Loucy (cell line): ENCODE measurements around the gene SDK1.
"Not testable (repeated sequence)": the region's sequence is repeated elsewhere in the genome, so short reads cannot be mapped to it uniquely, and the experiment has no call there.

Experiments used
- H2AFZ ChIP-seq: fragments of 200-600 bp; sonication (generic); 2 replicates; pipeline ENCODE4 v1.6.0; 2016; ENCODE audit warnings: antibody characterized with exemption, mild to moderate bottlenecking, low read length, moderate library complexity
- H3F3A ChIP-seq: fragments of 200-600 bp; 2 replicates; pipeline ENCODE4 v1.6.0; 2016; ENCODE audit warnings: antibody characterized with exemption, low read depth, mild to moderate bottlenecking
- H3K27me3 ChIP-seq: fragments of 200-600 bp; sonication (generic); 2 replicates; pipeline ENCODE4 v1.6.1; 2014; ENCODE audit warnings: low read length, mild to moderate bottlenecking; ENCODE audit not compliant: insufficient read depth, poor library complexity, severe bottlenecking
- H3K36me3 ChIP-seq: fragments of 200-600 bp; sonication (generic); 2 replicates; pipeline ENCODE4 v1.6.1; 2016; ENCODE audit warnings: low read length; ENCODE audit not compliant: insufficient read depth
- H3K4me1 ChIP-seq: fragments of 200-600 bp; sonication (generic); 2 replicates; pipeline ENCODE4 v1.5.1; 2014; ENCODE audit warnings: low read length, mild to moderate bottlenecking; ENCODE audit not compliant: insufficient read depth, poor library complexity, severe bottlenecking
- H3K4me2 ChIP-seq: fragments of 200-600 bp; sonication (generic); 2 replicates; pipeline ENCODE4 v1.6.0; 2014; ENCODE audit warnings: antibody characterized with exemption, low read length, low read depth, mild to moderate bottlenecking; ENCODE audit not compliant: poor library complexity, severe bottlenecking
- H3K4me3 ChIP-seq: fragments of 200-600 bp; sonication (generic); 2 replicates; pipeline ENCODE4 v1.5.1; 2014; ENCODE audit warnings: low read length, mild to moderate bottlenecking, mixed read lengths; ENCODE audit not compliant: poor library complexity, severe bottlenecking
- H3K79me2 ChIP-seq: fragments of 200-600 bp; sonication (generic); 2 replicates; pipeline ENCODE4 v1.6.1; 2014; ENCODE audit warnings: low read length; ENCODE audit not compliant: insufficient read depth
- H3K9ac ChIP-seq: fragments of 200-600 bp; sonication (generic); 2 replicates; pipeline ENCODE4 v1.6.0; 2014; ENCODE audit warnings: mild to moderate bottlenecking, low read depth, low read length, moderate library complexity; ENCODE audit not compliant: poor library complexity, severe bottlenecking
- H3K9me2 ChIP-seq: fragments of 200-600 bp; sonication (generic); replicated peaks from 2 replicates; pipeline ENCODE4 v1.6.1; 2016; ENCODE audit warnings: low read depth, low read length, mixed read lengths
- H3K9me3 ChIP-seq: fragments of 200-600 bp; sonication (generic); 2 replicates; pipeline ENCODE4 v1.6.1; 2014; ENCODE audit warnings: mild to moderate bottlenecking, antibody characterized with exemption, low read length, low read depth; ENCODE audit not compliant: insufficient read depth
- H4K20me1 ChIP-seq: fragments of 200-600 bp; sonication (generic); 2 replicates; pipeline ENCODE4 v1.6.0; 2014; ENCODE audit warnings: antibody characterized with exemption, low read length, mild to moderate bottlenecking; ENCODE audit not compliant: insufficient read depth, poor library complexity, severe bottlenecking
- EZH2phosphoT487 ChIP-seq: fragments of 200-600 bp; IDR thresholded peaks from 2 replicates; pipeline ENCODE4 v1.6.1; 2018; ENCODE audit warnings: antibody characterized with exemption, mild to moderate bottlenecking, moderate library complexity, borderline replicate concordance
- TF ChIP-seq, protein P1 (sequence below): fragments of 200-600 bp; sonication (generic); conservative IDR thresholded peaks from 2 replicates; pipeline ENCODE4 v1.5.1; 2014; ENCODE audit warnings: mild to moderate bottlenecking, antibody characterized with exemption, low read length

The SDK1 gene

DNA sequence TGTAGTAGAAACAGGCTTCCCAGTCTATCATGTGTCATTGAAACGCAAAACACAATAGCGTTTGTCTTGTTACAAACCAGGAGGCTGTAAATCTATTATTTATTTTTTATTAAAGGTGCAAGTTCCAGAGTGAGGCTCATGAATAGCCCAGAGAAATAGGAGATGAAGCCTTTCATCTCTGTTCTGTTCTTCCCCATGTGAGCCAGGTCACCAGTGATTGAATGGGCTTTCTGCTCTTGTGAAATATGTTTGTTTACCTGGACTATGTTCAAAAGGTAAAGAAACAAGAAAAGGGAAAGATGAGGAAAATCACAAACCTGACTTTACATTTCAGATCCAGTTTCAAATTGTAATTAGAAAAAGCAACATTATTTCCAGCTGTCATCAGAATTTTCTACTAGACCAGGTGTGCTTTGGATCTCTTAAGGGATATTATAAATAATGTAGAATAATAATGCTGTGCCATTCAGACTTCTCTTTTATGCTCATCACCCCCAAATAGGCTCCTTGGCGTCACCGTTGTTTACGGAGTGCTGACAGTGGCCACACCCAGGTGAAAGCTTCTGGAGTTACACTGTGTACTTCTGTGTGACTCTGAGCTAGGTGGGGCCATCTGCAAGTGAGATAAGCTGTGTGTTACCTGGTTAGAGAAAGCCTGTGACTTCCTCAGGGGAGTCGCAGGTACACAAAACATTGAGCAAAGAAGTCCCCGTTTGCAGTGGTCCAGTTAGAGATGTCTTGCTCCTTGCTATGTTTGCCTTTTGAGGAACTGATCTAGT, 274.9 kb downstream of the SDK1 start:
- TF ChIP-seq, protein P1, sequence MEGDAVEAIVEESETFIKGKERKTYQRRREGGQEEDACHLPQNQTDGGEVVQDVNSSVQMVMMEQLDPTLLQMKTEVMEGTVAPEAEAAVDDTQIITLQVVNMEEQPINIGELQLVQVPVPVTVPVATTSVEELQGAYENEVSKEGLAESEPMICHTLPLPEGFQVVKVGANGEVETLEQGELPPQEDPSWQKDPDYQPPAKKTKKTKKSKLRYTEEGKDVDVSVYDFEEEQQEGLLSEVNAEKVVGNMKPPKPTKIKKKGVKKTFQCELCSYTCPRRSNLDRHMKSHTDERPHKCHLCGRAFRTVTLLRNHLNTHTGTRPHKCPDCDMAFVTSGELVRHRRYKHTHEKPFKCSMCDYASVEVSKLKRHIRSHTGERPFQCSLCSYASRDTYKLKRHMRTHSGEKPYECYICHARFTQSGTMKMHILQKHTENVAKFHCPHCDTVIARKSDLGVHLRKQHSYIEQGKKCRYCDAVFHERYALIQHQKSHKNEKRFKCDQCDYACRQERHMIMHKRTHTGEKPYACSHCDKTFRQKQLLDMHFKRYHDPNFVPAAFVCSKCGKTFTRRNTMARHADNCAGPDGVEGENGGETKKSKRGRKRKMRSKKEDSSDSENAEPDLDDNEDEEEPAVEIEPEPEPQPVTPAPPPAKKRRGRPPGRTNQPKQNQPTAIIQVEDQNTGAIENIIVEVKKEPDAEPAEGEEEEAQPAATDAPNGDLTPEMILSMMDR, result no peak
- TF ChIP-seq EZH2phosphoT487, result no peak
- no peaks in the 10 kb centered on the region for H3K79me2 ChIP-seq

DNA sequence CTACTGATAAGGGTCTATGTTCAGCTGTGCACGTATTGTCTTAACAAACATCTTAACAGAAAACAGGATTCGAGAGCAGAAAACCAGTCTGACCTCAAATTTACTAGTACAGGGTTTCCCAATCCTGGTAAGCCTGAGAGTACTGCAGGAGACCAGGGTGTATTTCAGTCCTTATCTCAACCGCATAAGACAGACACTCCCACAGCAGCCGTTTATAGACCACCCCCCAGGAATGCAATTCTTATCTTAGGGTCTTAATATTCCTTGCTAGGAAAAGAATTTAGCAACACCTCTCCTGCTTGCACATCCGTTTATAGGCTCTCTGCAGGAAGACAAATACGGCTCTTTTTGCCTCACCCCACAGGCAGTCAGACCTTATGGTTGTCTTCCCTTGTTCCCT, 277.3 kb downstream of the SDK1 start:
- H3K79me2 ChIP-seq, result no peaks in the 10 kb centered on the region
- no peak overlapping the region for H2AFZ ChIP-seq
- no peaks in the 10 kb centered on the region for H3K36me3 ChIP-seq
- H3K27me3 ChIP-seq, result no peaks in the 10 kb centered on the region
- H3K9me3 ChIP-seq, result peaks cover 3% of the 10 kb centered on the region; the same call in 1 of the 2 replicates
- no peaks in the 10 kb centered on the region for H3K4me1 ChIP-seq
- H3K9ac ChIP-seq, result no peak overlapping the region
- H4K20me1 ChIP-seq, result no peaks in the 10 kb centered on the region
- no peak overlapping the region for H3K4me3 ChIP-seq
- H3F3A ChIP-seq, result no peaks in the 10 kb centered on the region
- no peak overlapping the region for H3K4me2 ChIP-seq
- TF ChIP-seq EZH2phosphoT487, result no peak
- H3K9me2 ChIP-seq, result no peaks in the 10 kb centered on the region

More for the DNA sequence above, 274.9 kb downstream of the SDK1 start:
- no peaks in the 10 kb centered on the region for H3F3A ChIP-seq
- H3K4me3 ChIP-seq, result no peak overlapping the region
- H4K20me1 ChIP-seq, result no peaks in the 10 kb centered on the region
- H3K9me2 ChIP-seq, result no peaks in the 10 kb centered on the region
- H3K9me3 ChIP-seq, result peaks cover 3% of the 10 kb centered on the region; the same call in 1 of the 2 replicates
- no peaks in the 10 kb centered on the region for H3K36me3 ChIP-seq
- no peak overlapping the region for H3K4me2 ChIP-seq
- H3K4me1 ChIP-seq, result no peaks in the 10 kb centered on the region
- H3K27me3 ChIP-seq, result no peaks in the 10 kb centered on the region
- no peak overlapping the region for H2AFZ ChIP-seq
- H3K9ac ChIP-seq, result no peak overlapping the region

DNA sequence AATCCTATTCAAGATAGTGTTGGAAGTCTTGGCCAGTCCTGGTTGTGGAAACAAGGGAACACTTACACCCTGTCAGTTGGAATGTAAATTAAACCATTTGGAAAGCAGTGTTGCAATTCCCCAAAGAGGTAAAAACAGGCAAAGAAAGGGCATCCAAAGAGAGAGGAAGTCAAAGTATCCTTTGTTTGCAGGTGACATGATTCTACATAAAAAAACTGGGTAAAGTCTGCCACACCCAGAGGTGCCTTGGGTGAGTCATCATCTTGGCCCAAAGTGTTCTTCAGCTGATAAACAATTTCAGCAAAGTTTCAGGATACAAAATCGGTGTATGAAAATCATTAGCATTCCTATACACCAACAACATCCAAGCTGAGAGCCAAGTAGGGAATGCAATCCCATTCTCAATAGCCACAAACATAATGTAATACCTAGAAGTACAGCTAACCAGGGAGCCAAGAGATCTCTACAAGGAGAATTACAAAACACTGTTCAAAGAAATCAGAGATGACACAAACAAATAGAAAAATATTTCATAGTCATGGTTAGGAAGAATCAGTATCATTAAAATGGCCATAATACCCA, 278.7 kb downstream of the SDK1 start:
- no peaks in the 10 kb centered on the region for H3K79me2 ChIP-seq
- no peaks in the 10 kb centered on the region for H3K9me2 ChIP-seq
- no peaks in the 10 kb centered on the region for H3K36me3 ChIP-seq
- no peaks in the 10 kb centered on the region for H3K27me3 ChIP-seq
- no peak overlapping the region for H3K9ac ChIP-seq
- no peaks in the 10 kb centered on the region for H3F3A ChIP-seq
- no peak overlapping the region for H3K4me3 ChIP-seq
- no peak overlapping the region for H2AFZ ChIP-seq
- TF ChIP-seq, protein P1, result no peak
- TF ChIP-seq EZH2phosphoT487, result no peak
- no peak overlapping the region for H3K4me2 ChIP-seq
- H3K4me1 ChIP-seq, result no peaks in the 10 kb centered on the region
- no peaks in the 10 kb centered on the region for H4K20me1 ChIP-seq
- peaks cover 3% of the 10 kb centered on the region; the same call in 1 of the 2 replicates for H3K9me3 ChIP-seq

DNA sequence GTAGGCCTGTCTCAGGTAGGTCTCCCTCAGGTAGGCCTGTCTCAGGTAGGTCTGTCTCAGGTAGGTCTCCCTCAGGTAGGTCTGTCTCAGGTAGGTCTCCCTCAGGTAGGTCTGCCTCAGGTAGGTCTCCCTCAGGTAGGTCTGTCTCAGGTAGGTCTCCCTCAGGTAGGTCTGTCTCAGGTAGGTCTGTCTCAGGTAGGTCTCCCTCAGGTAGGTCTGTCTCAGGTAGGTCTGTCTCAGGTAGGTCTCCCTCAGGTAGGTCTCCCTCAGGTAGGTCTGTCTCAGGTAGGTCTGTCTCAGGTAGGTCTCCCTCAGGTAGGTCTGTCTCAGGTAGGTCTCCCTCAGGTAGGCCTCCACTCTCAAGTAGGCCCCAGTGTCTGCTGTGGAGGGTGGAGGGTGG, 281.1 kb downstream of the SDK1 start:
- H3K27me3 ChIP-seq, H3K9me3 ChIP-seq, H3K4me3 ChIP-seq, H3K4me1 ChIP-seq, H4K20me1 ChIP-seq, H3K79me2 ChIP-seq, H3K9ac ChIP-seq, H3K36me3 ChIP-seq, H3K9me2 ChIP-seq, H3F3A ChIP-seq, H2AFZ ChIP-seq, H3K4me2 ChIP-seq: not testable (repeated sequence)
